Measurements from ENCODE around the gene TENT5C. TPM values are rescaled to one million over a fixed set of nuclear protein-coding genes. Genes with fewer than 3 reads are reported as not detected.

The TENT5C gene
- total and polyA plus RNA-seq, 9 of the 15 experiments (the other 6 are each of a cell fraction or from before 2014, with no cell fraction given) = 1.8 to 7.7 (median 4.0) TPM

DNA sequence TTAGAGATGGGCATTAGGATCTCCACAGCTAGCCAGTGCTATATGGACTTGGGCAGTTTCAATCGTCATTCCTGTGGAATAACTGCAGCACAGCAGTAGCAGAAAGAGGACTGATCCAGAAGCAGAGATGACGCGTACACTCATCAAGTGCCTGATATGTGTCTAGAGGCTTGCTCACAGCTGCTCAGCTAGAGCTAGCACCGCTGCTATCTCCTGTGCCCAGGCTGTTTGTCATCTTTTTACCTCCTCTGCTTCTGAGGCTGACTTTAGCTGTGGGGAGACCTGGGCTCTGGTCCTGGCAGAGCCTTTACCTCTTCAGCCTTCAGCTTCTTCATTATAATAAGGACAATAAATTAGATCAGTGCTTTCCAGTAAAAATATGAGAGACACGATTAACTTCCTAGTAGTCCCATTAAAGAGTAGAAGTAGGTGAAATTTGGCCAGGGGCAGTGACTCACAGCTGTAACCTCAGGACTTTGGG, 5.3 kb downstream of the TENT5C start (continued):
- TF ChIP-seq, protein P1, sequence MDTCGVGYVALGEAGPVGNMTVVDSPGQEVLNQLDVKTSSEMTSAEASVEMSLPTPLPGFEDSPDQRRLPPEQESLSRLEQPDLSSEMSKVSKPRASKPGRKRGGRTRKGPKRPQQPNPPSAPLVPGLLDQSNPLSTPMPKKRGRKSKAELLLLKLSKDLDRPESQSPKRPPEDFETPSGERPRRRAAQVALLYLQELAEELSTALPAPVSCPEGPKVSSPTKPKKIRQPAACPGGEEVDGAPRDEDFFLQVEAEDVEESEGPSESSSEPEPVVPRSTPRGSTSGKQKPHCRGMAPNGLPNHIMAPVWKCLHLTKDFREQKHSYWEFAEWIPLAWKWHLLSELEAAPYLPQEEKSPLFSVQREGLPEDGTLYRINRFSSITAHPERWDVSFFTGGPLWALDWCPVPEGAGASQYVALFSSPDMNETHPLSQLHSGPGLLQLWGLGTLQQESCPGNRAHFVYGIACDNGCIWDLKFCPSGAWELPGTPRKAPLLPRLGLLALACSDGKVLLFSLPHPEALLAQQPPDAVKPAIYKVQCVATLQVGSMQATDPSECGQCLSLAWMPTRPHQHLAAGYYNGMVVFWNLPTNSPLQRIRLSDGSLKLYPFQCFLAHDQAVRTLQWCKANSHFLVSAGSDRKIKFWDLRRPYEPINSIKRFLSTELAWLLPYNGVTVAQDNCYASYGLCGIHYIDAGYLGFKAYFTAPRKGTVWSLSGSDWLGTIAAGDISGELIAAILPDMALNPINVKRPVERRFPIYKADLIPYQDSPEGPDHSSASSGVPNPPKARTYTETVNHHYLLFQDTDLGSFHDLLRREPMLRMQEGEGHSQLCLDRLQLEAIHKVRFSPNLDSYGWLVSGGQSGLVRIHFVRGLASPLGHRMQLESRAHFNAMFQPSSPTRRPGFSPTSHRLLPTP (IDR thresholded peaks at IDR 0.05; ENCODE audit: borderline replicate concordance, extremely low read depth, insufficient read length) = no peak
- TF ChIP-seq, protein P2, sequence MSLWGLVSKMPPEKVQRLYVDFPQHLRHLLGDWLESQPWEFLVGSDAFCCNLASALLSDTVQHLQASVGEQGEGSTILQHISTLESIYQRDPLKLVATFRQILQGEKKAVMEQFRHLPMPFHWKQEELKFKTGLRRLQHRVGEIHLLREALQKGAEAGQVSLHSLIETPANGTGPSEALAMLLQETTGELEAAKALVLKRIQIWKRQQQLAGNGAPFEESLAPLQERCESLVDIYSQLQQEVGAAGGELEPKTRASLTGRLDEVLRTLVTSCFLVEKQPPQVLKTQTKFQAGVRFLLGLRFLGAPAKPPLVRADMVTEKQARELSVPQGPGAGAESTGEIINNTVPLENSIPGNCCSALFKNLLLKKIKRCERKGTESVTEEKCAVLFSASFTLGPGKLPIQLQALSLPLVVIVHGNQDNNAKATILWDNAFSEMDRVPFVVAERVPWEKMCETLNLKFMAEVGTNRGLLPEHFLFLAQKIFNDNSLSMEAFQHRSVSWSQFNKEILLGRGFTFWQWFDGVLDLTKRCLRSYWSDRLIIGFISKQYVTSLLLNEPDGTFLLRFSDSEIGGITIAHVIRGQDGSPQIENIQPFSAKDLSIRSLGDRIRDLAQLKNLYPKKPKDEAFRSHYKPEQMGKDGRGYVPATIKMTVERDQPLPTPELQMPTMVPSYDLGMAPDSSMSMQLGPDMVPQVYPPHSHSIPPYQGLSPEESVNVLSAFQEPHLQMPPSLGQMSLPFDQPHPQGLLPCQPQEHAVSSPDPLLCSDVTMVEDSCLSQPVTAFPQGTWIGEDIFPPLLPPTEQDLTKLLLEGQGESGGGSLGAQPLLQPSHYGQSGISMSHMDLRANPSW (CRISPR knock-in tag; IDR thresholded peaks at IDR 0.05) = no peak
- TF ChIP-seq TRIM24 (IDR thresholded peaks at IDR 0.05) = peak; percentile 47 to 74; a peak in 2 of 4 replicates
- TF ChIP-seq, protein P3, sequence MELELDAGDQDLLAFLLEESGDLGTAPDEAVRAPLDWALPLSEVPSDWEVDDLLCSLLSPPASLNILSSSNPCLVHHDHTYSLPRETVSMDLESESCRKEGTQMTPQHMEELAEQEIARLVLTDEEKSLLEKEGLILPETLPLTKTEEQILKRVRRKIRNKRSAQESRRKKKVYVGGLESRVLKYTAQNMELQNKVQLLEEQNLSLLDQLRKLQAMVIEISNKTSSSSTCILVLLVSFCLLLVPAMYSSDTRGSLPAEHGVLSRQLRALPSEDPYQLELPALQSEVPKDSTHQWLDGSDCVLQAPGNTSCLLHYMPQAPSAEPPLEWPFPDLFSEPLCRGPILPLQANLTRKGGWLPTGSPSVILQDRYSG (tag; conservative IDR thresholded peaks at IDR 0.05; ENCODE audit: low read depth) = 0 out of 2 replicates have a peak, but pooled peaks have one; percentile 36
- no peak for TF ChIP-seq GTF2F1 (IDR thresholded peaks at IDR 0.05; ENCODE audit: low read depth, low read length)
- TF ChIP-seq NCOA1 (IDR thresholded peaks at IDR 0.05; ENCODE audit: low read depth) = peak; percentile 47; the same call in 1 of the 2 replicates
- TF ChIP-seq SMARCC2 (IDR thresholded peaks at IDR 0.05; ENCODE audit: low read depth) = peak; percentile 49; the same call in 1 of the 2 replicates
- TF ChIP-seq BRCA1 (IDR thresholded peaks at IDR 0.05) = no peak
- TF ChIP-seq BRCA1 (CRISPR knock-in tag; IDR thresholded peaks at IDR 0.05) = no peak
- TF ChIP-seq NFIC (IDR thresholded peaks at IDR 0.05) = peak; percentile 80
- no peak for TF ChIP-seq SAFB2 (IDR thresholded peaks at IDR 0.05; ENCODE audit: borderline replicate concordance, low read depth, low read length, severe bottlenecking)
- TF ChIP-seq TCF7 (IDR thresholded peaks at IDR 0.05; ENCODE audit: borderline replicate concordance) = no peak
- peak; percentile 90 for TF ChIP-seq DPF2 (IDR thresholded peaks at IDR 0.05)
- peak; percentile 79; the same call in 1 of the 2 replicates for TF ChIP-seq JUND (IDR thresholded peaks at IDR 0.05; ENCODE audit: borderline replicate concordance, low read depth, low read length)
- TF ChIP-seq JUND (tag; IDR thresholded peaks at IDR 0.05; ENCODE audit: borderline replicate concordance, low read depth, low read length) = peak; percentile 88; the same call in 2 of the 3 replicates
- TF ChIP-seq CREM (IDR thresholded peaks at IDR 0.05; ENCODE audit: low read depth) = peak; percentile 94
- TF ChIP-seq, protein P4, sequence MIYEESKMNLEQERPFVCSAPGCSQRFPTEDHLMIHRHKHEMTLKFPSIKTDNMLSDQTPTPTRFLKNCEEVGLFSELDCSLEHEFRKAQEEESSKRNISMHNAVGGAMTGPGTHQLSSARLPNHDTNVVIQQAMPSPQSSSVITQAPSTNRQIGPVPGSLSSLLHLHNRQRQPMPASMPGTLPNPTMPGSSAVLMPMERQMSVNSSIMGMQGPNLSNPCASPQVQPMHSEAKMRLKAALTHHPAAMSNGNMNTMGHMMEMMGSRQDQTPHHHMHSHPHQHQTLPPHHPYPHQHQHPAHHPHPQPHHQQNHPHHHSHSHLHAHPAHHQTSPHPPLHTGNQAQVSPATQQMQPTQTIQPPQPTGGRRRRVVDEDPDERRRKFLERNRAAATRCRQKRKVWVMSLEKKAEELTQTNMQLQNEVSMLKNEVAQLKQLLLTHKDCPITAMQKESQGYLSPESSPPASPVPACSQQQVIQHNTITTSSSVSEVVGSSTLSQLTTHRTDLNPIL (CRISPR knock-in tag; IDR thresholded peaks at IDR 0.05) = no peak
- TF ChIP-seq, protein P5, sequence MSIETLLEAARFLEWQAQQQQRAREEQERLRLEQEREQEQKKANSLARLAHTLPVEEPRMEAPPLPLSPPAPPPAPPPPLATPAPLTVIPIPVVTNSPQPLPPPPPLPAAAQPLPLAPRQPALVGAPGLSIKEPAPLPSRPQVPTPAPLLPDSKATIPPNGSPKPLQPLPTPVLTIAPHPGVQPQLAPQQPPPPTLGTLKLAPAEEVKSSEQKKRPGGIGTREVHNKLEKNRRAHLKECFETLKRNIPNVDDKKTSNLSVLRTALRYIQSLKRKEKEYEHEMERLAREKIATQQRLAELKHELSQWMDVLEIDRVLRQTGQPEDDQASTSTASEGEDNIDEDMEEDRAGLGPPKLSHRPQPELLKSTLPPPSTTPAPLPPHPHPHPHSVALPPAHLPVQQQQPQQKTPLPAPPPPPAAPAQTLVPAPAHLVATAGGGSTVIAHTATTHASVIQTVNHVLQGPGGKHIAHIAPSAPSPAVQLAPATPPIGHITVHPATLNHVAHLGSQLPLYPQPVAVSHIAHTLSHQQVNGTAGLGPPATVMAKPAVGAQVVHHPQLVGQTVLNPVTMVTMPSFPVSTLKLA (conservative IDR thresholded peaks at IDR 0.05) = 0 out of 4 replicates have a peak, but pooled peaks of 1 of the 2 experiments have one; percentile 16

All from K562 (cell line).